NCI-H226 (cell line): ENCODE data around the gene SLC25A23.
A peak's percentile ranks its signal among the peaks of the same experiment; 100 is the strongest.
"Not testable (repeated sequence)": the region's sequence is repeated elsewhere in the genome, so short reads cannot be mapped to it uniquely, and the experiment has no call there.

Experiments
- DNase-seq: peaks from one replicate; pipeline ENCODE4 v3.0.0-alpha.2; 2015

SLC25A23 gene

DNA sequence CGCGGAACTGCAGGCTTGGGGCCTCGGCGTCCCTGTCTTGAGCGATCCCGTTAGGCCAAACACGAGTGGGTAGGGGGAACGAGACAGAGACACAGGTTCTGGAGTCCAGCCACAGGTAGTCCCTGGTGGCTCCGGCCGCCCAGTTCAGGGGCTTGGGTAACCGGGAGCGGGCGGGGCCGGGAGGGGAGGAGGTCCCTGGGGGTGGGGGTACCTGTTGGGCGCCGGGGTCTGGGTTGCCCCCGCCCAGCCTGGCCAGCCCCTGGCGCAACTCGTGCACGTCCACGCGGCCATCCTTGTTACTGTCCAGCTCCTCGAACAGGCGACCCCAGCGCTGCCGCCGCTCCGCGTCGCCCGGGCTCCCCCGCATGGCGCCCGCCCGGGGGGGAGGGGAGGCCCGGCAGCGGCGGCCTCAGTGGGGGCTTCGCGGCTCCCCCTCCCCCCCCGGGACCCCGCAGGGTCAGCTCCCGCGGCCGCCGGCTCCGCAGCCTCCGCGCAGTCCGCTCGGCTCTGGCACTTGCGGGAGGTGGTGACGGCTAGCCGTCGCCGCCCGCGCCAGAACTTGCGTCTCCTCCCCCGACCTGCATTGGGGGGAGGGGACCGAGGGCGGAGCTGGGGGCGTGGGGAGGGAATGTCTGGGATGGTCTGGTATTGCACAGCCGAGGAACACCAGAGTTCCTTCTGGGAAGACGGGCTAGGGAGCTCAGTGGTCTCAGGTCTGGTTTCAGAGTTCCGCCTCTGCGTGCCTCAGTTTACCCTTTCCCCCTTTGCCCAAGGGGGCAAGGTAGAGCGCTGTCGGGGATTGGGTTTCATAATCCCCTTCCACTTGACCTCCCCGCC lies at the start of gene SLC25A23:
Gene SLC25A23, minus strand, starts transcription at position 531 of the 837 bp plus-strand sequence. Its CDS starts 164 bp downstream, at position 367.
- DNase-seq: peak; percentile 66

DNA sequence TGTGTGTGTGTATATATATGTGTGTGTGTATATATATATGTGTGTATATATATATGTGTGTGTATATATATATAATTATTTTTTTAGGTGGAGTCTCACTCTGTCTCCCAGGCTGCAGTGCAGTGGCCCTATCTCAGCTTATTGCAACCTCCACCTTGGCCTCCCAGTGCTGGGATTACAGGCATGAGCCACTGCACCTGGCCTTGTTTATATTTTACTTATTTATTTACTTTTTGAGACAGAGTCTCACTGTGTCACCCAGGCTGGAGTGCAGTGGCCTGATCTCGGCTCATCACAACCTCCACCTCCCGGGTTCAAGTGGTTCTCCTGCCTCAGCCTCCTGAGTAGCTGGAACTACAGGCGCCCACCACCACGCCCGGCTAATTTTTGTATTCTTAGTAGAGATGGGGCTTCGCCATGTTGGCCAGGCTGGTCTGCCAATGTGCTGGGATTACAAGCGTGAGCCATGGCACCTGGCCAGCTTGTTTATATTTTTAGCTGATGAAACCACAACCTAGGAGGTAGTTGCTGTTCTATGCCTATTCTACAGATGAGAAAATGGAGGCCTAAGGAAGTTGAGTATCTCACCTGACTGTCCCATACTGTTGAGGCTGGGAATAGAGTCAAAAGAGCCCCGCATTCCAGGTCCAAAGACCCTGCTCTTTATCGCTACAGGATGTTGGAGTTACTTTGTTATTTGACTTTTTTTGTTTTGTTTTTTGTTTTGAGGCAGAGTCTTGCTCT lies 48.6 kb upstream of the SLC25A23 start:
- not testable (repeated sequence) for DNase-seq

DNA sequence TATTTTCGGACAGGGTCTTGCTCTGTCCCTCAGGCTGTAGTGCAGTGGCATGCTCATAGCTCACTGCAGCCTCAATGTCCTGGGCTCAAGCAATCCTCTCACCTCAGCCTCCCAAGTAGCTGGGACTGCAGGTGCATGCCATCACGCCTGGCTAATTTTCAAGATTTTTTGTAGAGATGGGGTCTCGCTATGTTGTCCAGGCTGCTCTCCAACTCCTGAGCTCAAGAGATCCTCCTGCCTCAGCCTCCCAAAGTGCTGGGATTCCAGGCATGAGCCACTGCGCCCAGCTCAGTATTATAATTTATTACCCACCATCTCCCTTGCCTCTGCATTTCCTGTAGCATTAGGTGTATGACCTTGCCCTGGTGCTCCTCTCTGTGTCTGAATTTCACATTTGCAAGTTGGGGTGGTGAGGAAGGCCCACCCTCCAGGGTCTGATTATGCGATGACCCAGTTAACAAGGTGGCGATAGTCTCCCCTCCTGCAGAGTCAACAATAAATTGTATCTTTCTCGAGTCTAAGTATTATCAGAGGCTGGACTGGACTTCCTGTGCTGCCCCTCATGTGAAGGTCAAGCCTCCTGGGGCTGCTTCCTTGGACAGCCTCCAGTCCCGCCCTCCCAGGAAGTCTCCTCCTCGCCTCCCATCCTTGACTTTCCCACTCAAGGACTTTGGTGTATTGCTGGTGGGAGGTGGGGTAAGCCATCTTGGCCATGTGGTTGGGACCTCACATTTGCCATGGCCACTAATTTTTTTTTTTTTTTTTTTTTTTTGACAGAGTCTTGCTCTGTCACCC lies 44.0 kb upstream of the SLC25A23 start:
- no peak for DNase-seq

GRCh38 chr19:6501740-6502648 lies 42.4 kb upstream of the SLC25A23 start, which contains the start of gene TUBB4A:
TSS of gene TUBB4A (minus strand) at chr19:6502309. CDS start at chr19:6502212, 97 bp downstream.
- no peak for DNase-seq

DNA sequence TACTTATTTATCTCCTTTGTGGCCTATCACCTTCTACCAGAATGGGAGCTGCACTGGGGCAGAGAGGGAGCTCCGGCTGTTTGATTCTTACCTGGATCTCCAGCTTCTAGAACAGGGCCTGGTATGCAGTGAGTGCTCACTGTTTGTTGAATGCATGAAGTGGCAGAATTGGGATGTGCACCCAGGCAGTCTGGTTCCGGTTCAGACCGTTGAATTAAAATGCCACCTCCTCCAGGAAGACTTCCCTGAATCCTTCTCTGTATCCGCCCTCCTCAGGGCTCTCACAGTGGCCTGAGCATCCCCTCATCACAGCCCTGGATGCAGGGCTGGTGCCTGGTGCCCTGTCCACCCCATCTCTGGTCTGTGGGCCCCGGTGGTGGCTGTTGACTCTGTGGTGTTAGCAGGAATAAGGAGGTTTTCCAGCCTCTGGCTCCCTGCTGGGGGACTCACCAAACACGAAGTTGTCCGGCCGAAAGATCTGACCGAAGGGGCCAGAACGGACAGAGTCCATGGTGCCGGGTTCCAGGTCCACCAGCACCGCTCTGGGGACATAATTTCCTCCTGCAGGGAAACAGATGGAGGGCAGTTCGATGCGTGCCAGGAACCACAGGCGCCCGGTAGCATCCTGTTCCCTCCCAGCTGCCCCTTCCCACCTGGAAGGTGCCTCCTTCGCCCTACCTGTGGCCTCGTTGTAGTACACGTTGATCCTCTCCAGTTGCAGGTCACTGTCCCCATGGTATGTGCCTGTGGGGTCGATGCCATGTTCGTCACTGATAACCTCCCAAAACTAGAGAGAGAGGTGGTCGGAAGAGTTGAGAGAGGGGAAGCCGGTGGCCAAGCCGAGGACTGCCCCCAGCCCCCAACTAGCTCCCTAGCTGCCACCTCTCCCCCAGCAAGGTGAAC lies 41.5 kb upstream of the SLC25A23 start:
- DNase-seq: no peak

DNA sequence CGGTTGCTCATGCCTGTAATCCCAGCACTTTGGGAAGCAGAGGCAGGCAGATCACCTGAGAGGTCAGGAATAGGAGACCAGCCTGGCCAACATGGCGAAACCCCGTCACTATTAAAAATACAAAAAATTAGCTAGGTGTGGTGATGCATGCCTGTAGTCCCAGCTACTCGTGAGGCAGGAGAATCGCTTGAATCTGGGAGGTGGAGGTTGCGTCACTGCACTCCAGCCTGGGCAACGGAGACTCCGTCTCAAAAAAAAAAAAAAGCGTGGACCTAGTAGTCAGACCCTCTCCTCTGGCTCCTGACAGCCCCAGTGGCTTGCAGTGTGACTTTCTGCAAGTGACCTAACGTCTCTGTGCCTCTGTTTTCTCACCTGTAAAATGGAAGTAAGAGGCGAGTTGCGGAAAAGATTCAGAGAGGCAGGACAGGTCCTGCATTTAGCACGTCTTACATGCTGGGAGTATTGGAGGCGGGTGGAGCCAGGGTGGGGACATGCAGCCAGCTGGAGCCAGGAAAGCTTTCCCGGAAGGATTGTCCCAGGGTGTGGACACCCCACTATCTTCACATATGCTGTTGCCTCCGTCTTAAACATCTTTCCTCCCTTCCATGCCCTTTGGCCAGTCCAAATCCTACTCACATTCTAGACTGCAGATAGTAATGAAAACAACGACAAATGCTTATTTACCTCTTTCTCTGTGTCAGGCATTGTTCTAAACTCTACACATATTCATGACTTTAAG lies 39.6 kb upstream of the SLC25A23 start:
- DNase-seq: no peak

DNA sequence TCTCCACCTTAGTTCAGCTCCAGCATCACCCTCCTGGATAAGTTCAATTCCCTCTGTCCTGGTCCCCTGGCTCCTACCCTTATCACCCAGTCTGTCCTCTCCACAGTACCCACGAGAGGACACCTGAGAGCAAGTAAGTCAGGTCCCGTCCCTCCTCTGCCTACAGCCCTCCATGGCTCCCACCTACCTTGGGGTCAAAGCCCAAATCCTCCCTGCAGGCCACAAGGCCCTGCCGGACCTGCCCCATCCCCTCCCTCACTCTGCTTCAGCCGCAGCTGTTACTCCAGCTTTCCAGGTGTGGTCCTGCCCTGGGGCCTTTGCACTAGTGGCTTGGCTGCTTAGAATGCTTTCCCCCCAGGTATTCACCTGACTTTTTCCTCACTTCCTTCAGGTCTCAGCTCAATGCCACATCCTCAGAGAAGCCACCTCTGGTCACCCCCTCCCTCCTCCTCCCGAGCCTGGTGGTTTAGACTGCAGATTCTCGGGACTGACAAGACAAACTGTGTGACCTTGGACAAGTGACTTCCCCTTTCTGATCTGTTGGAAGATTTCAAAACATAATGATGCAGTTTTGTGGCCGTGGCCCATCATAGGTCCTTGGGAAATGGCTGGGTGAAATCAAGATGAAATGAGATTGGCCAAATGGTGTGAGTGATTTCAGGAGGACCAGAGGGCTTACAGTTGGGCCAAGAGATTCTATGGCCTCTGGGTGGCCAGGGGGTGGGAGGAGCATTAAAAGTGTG lies 38.9 kb upstream of the SLC25A23 start:
- DNase-seq: no peak

GRCh38 chr19:6495947-6496346 lies 36.4 kb upstream of the SLC25A23 start:
- no peak for DNase-seq

- DNase-seq: no peak
These were observed 34.9 kb upstream of the SLC25A23 start for GRCh38 chr19:6494438-6495036.

DNA sequence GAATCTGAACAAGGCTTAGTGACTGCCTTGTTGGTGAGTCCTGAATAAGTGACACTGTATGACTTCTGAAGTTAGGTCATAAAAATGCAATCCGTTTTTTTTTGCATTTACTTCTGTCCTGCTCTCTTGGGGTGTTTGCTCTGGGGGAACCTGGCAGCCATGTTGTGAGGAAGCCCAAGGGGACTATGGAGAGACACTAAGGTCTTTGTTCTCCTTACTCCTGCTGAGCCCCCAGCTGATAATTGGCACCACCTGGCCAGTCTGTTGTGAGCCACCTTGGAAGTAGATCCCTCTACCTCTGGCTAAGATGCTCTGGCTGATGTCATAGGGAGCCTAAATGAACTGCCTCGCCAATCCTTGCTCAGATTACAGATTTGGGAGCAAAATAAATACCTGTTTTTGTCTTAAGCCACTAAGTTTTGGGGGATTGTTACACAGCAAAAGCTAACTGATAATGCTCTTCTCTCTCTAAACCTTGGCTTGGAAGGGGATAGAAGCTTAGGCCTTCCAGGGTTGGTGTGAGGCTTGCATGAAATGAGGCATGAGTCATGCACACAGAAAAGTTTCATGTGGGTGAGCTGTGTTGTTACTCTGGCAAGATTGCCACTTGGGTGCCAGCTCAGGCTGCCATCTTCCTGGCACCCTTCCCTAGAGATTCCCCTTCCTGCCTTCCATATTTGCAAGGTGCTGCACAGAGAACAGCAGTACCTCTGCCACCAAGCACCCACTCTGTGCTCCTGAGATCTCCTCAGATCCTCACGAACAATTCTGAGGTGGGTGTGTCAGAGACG lies 32.4 kb upstream of the SLC25A23 start:
- DNase-seq: no peak

GRCh38 chr19:6490134-6490533 lies 30.5 kb upstream of the SLC25A23 start:
- no peak for DNase-seq

GRCh38 chr19:6489278-6490061 lies 29.9 kb upstream of the SLC25A23 start:
- DNase-seq: no peak

DNA sequence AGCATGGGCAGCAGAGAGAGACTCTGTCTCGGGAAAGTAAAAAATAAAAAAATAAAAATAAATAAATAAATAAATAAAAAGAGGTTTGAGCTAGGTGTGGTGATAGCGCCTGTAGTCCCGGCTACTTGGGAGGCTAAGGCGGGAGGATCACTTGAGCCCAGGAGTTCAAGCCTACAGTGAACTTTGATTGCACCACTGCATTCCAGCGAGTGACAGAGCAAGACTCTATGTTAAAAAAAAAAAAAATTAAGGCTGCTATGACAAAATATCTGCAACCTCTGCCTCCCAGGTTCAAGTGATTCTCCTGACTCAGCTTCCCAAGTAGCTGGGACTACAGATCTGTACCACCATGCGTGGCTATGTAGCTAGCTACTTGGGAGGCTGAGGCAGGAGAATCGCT lies 25.2 kb upstream of the SLC25A23 start:
- no peak for DNase-seq

DNA sequence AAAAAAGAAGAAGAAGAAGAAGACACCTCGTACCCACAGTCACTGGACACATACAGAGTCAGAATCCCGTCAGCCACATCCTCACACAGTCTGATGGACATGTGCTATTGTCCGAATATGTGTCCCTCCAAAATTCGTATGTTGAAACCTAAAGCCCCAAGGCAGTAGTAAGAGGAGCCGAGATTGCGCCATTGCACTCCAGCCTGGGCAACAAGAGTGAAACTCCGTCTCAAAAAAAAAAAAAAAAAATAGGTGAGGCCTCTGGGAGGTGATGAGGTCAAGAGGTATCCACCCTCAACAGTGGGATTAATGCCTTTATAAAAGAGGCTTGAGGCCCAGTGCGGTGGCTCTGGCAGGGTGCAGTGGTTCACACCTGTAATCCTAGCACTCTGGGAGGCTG lies 24.6 kb upstream of the SLC25A23 start:
- DNase-seq: no peak

- no peak for DNase-seq
These were observed 23.6 kb upstream of the SLC25A23 start for GRCh38 chr19:6483235-6483634.

DNA sequence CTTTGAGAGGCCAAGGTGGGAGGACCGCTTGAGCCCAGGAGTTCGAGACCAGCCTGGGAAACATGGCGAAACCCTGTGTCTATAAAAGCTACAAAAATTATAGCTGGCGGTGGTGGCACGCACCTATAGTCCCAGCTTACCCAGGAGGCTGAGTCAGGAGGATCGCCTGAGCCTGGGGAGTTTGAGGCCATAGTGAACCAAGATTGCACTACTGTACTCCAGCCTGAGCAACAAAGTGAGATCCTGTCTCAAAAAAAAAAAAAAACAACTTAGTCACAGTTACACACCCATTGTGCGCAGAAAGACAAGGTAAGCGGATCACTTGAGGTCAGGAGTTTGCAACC lies 22.7 kb upstream of the SLC25A23 start:
- DNase-seq: no peak

- no peak for DNase-seq
These were observed 22.1 kb upstream of the SLC25A23 start, which contains the start of gene DENND1C for GRCh38 chr19:6481541-6482342. TSS of gene DENND1C (minus strand) at chr19:6481787. CDS start at chr19:6481695, 92 bp downstream.
